Omental fat pad (tissue), 4 donors: ENCODE results near the gene GNG14. TPM values are rescaled to one million over a fixed set of nuclear protein-coding genes. Genes with fewer than 3 reads are reported as not detected.

Source experiments
- ATAC-seq: fragments of 150-250 bp; one replicate; pipeline ENCODE4 v1.9.1; 2016; ENCODE audit warnings: mild to moderate bottlenecking, moderate library complexity; ENCODE audit not compliant: low FRiP score
- DNase-seq: peaks from one replicate; pipeline ENCODE4 v3.0.0-alpha.2; 2019; ENCODE audit warnings: low spot score
- CTCF ChIP-seq, 3 donors: fragments of 450-650 bp; IDR thresholded peaks; one replicate each; pipeline ENCODE4 v1.5.1; 2016 to 2017; ENCODE audit warnings: antibody characterized with exemption in 3 of 3, mild to moderate bottlenecking in 3 of 3, moderate library complexity in 2 of 3
- total RNA-seq, 4 donors: library from RNA; depleted of rRNA; stranded (reverse); fragments of >200 nt; gene quantifications; one replicate each; pipeline ENCODE4 v1.1.0, GENCODE V29; 2016

GNG14 gene
- total RNA-seq, 4 donors from 2014 or later, result not detected

DNA sequence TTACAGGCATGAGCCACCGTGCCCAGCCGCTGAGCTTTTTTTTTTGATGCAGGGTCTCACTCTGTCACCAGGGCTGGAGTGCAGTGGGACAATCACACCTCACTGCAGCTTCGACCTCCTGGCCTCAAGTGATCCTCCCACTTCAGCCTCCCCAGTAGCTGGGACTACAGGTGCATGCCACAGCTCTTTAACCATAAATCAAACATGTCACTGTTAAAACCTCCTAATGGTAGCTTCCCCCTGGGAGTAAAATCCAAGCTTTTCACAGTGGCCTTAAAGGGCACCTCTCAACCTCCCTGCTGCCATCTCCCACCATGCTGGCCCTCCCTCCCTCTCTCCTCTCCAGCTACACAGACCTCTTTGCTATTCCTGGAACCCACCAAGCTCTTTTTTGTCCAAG lies 2.0 kb upstream of the GNG14 start:
- ATAC-seq, result no peak
- no peak for DNase-seq
- TF ChIP-seq CTCF (IDR thresholded peaks at IDR 0.05), result no peak

DNA sequence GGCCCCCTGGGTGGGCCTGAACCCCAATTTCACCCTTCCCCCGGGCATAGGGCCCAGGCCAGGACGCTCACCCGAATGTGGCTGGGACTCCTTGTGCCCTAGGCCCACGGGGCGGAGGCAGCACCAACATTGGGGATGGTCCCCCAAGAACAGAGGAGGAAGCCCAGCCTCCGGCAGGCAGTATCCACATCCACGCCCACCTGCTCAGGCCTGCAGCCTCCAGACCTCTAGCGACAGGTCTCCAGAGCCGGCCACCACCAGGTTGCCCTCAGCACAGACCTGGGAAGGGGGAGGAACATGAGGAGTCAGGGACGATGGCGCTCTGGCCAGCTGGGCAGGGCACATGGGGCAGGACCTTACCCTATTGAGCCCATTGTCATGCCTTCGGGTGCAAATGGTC lies 1.2 kb downstream of the GNG14 start:
- TF ChIP-seq CTCF (IDR thresholded peaks at IDR 0.05), result no peak
- ATAC-seq (no peak), DNase-seq (no peak)

DNA sequence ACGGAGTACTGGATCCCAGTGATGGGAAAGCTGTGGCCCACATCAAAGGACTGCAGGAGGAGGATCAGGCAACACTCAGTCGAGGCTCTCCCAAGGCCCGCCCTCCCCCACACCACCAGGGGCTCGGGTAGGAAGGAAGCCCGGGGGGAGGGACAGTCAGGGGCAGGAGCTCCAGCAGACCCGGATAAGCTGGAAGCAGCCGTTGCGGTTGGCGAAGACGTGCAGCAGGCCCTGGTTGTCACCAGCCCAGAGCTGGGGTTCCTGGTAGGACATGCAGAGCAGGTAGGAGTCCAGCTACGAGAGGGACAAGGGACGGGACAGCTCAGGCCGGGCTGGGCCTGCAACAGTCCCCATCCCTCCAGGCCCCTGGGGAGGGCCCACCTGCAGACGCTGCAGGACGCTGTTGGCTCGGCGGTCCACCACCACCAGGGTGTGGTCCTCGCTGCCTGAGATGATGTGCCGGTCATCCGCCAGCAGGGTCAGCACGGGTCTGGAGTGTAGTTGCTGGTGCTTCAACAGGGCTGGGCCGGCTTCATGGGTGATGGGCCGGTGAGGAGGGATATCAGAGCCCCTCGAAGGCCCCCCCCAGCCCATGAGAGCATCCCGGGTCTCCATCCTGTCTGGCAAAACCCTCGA lies 1.9 kb downstream of the GNG14 start:
- no peak for DNase-seq
- no peak for TF ChIP-seq CTCF (IDR thresholded peaks at IDR 0.05)
- no peak for ATAC-seq

GRCh38 chr19:12692960-12693359 lies 5.2 kb downstream of the GNG14 start:
- DNase-seq, result no peak
- no peak for ATAC-seq
- TF ChIP-seq CTCF (IDR thresholded peaks at IDR 0.05), result no peak

- ATAC-seq (no peak), DNase-seq (no peak)
- no peak for TF ChIP-seq CTCF (IDR thresholded peaks at IDR 0.05)
Observed at GRCh38 chr19:12694641-12695040, 6.8 kb downstream of the GNG14 start.

DNA sequence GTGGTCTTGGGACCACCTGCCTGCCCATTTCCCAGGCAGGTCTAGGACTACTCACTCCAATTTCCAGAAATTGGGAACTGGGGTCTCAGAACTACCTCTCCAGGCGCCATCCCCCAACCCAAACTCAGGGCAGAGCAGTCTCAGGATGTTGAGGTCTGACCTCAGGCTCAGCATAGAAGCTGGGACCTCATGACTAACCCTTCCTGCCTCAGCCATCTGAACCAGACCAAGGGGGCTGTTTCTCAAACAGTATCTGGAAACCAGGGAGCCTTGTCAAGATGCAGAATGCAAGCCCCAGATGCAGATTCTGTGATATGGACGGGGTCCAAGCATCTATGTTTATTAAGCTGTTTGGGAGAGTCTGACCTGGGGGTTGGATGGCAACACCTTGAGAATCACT lies 7.3 kb downstream of the GNG14 start:
- TF ChIP-seq CTCF (IDR thresholded peaks at IDR 0.05), result no peak
- DNase-seq (no peak), ATAC-seq (no peak)

DNA sequence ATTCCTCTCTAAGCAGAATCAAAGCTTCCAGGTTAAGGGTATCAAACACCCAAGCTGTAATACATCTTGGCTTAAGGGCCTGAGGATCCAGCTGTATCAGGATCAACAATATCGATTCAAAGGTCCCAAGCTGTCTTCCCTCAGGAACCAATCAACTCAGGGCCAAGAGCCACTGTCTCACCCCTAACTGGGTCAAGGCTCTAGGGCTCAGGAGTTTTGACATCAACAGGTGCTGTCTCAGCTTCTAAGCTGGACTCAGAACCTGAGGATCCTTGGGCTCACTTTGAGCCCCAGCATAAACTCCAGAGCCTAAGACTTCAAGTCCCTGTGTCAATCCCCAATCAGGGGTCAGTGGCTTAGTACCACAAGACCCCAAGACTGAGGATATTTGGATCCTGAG lies 7.7 kb downstream of the GNG14 start:
- no peak for TF ChIP-seq CTCF (IDR thresholded peaks at IDR 0.05)
- DNase-seq, result no peak
- ATAC-seq, result no peak
